K562 (cell line): Measurements from ENCODE around the gene METTL24. TPM values are rescaled to one million over a fixed set of nuclear protein-coding genes. Genes with fewer than 3 reads are reported as not detected.

Source experiments
- ATAC-seq: fragments of 200-7000 bp; cut with Tn5 transposase; 3 replicates; pipeline ENCODE4 v1.9.1; 2020; ENCODE audit warnings: moderate library complexity
- BruUV-seq: library from RNA; stranded (reverse); fragments of 400-500 nt; replicated peaks from 2 replicates; lab custom pipeline; 2021; lab: Mats Ljungman, UMichigan
- CTCF ChIA-PET: fragments of 300-600 bp; formaldehyde crosslinking; extraction: SDS; loops from one replicate; lab custom pipeline; 2021; ENCODE audit warnings: low intra/inter-chr PET ratio; lab: Yijun Ruan, JAX
- POLR2A ChIA-PET: fragments of 300-600, 350-650 bp; sonication (Branson Sonifier 250); formaldehyde crosslinking; extraction: SDS; loops from one replicate; lab custom pipeline; 2021; ENCODE audit warnings: antibody characterized with exemption, inconsistent platforms; lab: Yijun Ruan, JAX
- DNase-seq, 4 experiments: peaks; one replicate each; pipeline versions ENCODE4 v3.0.0 to v3.0.0-alpha.2; 2011 to 2018; ENCODE audit warnings: low spot score in 3 of 4, mixed read lengths in 3 of 4; ENCODE audit errors: extremely low read depth in 1 of 4
- FAIRE-seq: peaks from 2 replicates; lab custom pipeline; 2011; peaks lifted over from hg19 to GRCh38; lab: Jason Lieb, UNC
- H2AFZ ChIP-seq: 2 replicates; pipeline ENCODE4 v1.6.0; 2011; ENCODE audit warnings: low read depth, low read length, control low read depth, inconsistent platforms
- H3K27ac ChIP-seq: fragments of 200-600 bp; 3 replicates; pipeline ENCODE4 v1.8.0; 2011; ENCODE audit warnings: low read depth, mild to moderate bottlenecking, control low read depth, inconsistent platforms, low read length, moderate library complexity, mixed read lengths; ENCODE audit errors: extremely low read depth
- H3K27me3 ChIP-seq, 2 experiments: fragments of 300-600 bp in 1 of 2; 2 replicates in 1 of 2; 3 replicates in 1 of 2; pipeline versions ENCODE4 v1.6.0 to v1.8.0; 2011; ENCODE audit warnings: inconsistent platforms in 2 of 2, low read length in 2 of 2, mild to moderate bottlenecking in 1 of 2, mixed read lengths in 1 of 2, moderate library complexity in 1 of 2; ENCODE audit not compliant: control insufficient read depth in 2 of 2, insufficient read depth in 2 of 2
- H3K36me3 ChIP-seq: fragments of 300-600 bp; 3 replicates; pipeline ENCODE4 v1.8.0; 2011; ENCODE audit warnings: mild to moderate bottlenecking, low read length, inconsistent platforms; ENCODE audit not compliant: control insufficient read depth, insufficient read depth
- H3K4me1 ChIP-seq, 2 experiments: fragments of 200-600 bp in 1 of 2; replicated peaks in 1 of 2; 2 replicates in 1 of 2; 3 replicates in 1 of 2; pipeline versions ENCODE4 v1.5.1 to v1.8.0; 2011; ENCODE audit warnings: inconsistent platforms in 2 of 2, low read length in 2 of 2, mild to moderate bottlenecking in 1 of 2, mixed read lengths in 1 of 2, moderate library complexity in 1 of 2; ENCODE audit not compliant: control insufficient read depth in 2 of 2, insufficient read depth in 2 of 2
- H3K4me2 ChIP-seq: 2 replicates; pipeline ENCODE4 v1.6.1; 2011; ENCODE audit warnings: low read length, control low read depth, inconsistent platforms, mixed read lengths; ENCODE audit not compliant: insufficient read depth
- H3K4me3 ChIP-seq: fragments of 200-600 bp; sonication (generic), shearing (Covaris generic); 2 replicates; pipeline ENCODE4 v1.5.1; 2016; ENCODE audit warnings: control low read depth, inconsistent platforms
- H3K79me2 ChIP-seq: fragments of 200-600 bp; 3 replicates; pipeline ENCODE4 v1.8.0; 2011; ENCODE audit warnings: low read length, inconsistent platforms; ENCODE audit not compliant: control insufficient read depth, insufficient read depth
- H3K9ac ChIP-seq, 2 experiments: 2 replicates each; pipeline versions ENCODE4 v1.6.0 to v1.6.1; 2011; ENCODE audit warnings: low read depth in 2 of 2, low read length in 2 of 2, control low read depth in 1 of 2, inconsistent platforms in 1 of 2, mild to moderate bottlenecking in 1 of 2, mixed read lengths in 1 of 2; ENCODE audit not compliant: insufficient read depth in 1 of 2
- H3K9me1 ChIP-seq: one replicate; pipeline ENCODE4 v1.6.0; 2011; ENCODE audit warnings: inconsistent platforms, mild to moderate bottlenecking, low read length, moderate library complexity; ENCODE audit not compliant: control insufficient read depth, insufficient read depth
- H3K9me3 ChIP-seq: replicated peaks from 2 replicates; pipeline ENCODE4 v1.5.1; 2011; ENCODE audit warnings: low read depth, low read length, inconsistent platforms; ENCODE audit not compliant: control insufficient read depth, insufficient read depth
- H4K20me1 ChIP-seq: replicated peaks from 2 replicates; pipeline ENCODE4 v1.6.1; 2011; ENCODE audit warnings: low read length, inconsistent platforms, mixed read lengths; ENCODE audit not compliant: control insufficient read depth, insufficient read depth
- CBFB ChIP-seq: sonication (generic); formaldehyde crosslinking; IDR thresholded peaks from 2 replicates; pipeline ENCODE4 v1.4.0; 2020; ENCODE audit warnings: mild to moderate bottlenecking, missing genetic modification reagents
- CCNT2 ChIP-seq: IDR thresholded peaks from 2 replicates; pipeline ENCODE4 v1.6.1; 2011; ENCODE audit warnings: borderline replicate concordance, low read depth, mild to moderate bottlenecking, moderate library complexity, mixed read lengths, low read length; ENCODE audit not compliant: insufficient read length; ENCODE audit errors: extremely low read depth
- EWSR1 ChIP-seq: fragments of 450-650 bp; IDR thresholded peaks from 2 replicates; pipeline ENCODE4 v1.6.1; 2018; ENCODE audit warnings: borderline replicate concordance, mild to moderate bottlenecking, low read depth, moderate library complexity; ENCODE audit not compliant: partially characterized antibody
- FOXJ3 ChIP-seq: sonication (generic); formaldehyde crosslinking; IDR thresholded peaks from 2 replicates; pipeline ENCODE4 v1.4.0; 2020; ENCODE audit warnings: mild to moderate bottlenecking, missing genetic modification reagents
- MXI1 ChIP-seq: IDR thresholded peaks from 2 replicates; pipeline ENCODE4 v1.6.1; 2011; ENCODE audit warnings: low read depth, mild to moderate bottlenecking, improper control_type of control experiment, low read length
- PRMT5 ChIP-seq: sonication (generic); formaldehyde crosslinking; IDR thresholded peaks from 2 replicates; pipeline ENCODE4 v1.5.0; 2020; ENCODE audit warnings: missing genetic modification reagents
- PTTG1 ChIP-seq: fragments of 450-650 bp; IDR thresholded peaks from 2 replicates; pipeline ENCODE4 v1.6.1; 2016; ENCODE audit warnings: low read depth, mild to moderate bottlenecking, missing genetic modification characterization, missing compliant biosample characterization
- RBFOX2 ChIP-seq: fragments of 200-400 bp; formaldehyde crosslinking; IDR thresholded peaks from 2 replicates; pipeline ENCODE4 v1.6.1; 2017; ENCODE audit warnings: low read depth, mild to moderate bottlenecking, low read length, moderate library complexity
- RBM39 ChIP-seq: fragments of 200-400 bp; formaldehyde crosslinking; optimal IDR thresholded peaks from 2 replicates; pipeline ENCODE3; 2018; ENCODE audit warnings: low read depth, low read length
- ZBTB1 ChIP-seq: sonication (generic); formaldehyde crosslinking; IDR thresholded peaks from 2 replicates; pipeline ENCODE4 v1.8.1; 2023; ENCODE audit warnings: missing genetic modification reagents, low read depth, mild to moderate bottlenecking, borderline replicate concordance
- ZNF707 ChIP-seq: fragments of 250-450 bp; sonication (Bioruptor Pico); conservative IDR thresholded peaks from 2 replicates; pipeline ENCODE4 v1.8.0; 2022; ENCODE audit warnings: inconsistent platforms, mild to moderate bottlenecking, moderate library complexity
- ZNF766 ChIP-seq: fragments of 200-800 bp; sonication (Bioruptor generic); conservative IDR thresholded peaks from 2 replicates; pipeline ENCODE4 v1.6.1; 2016; ENCODE audit warnings: missing genetic modification characterization, missing compliant biosample characterization
- WGBS: fragments of 100-300 bp; shearing (Covaris generic); methylation state at CpG from one replicate; pipeline ENCODE4 v1.1.6; 2016; ENCODE audit warnings: low coverage, mixed read lengths; ENCODE audit not compliant: insufficient coverage; ENCODE audit errors: missing lambda C conversion rate; 5-methylcytosine and 5-hydroxymethylcytosine counted together
- in situ Hi-C: fragments of 300-500 bp; cut with MboI; formaldehyde crosslinking; loops from 4 replicates; pipeline ENCODE4 v1.15.0; 2018; ENCODE audit warnings: inconsistent platforms, mixed read lengths
- intact Hi-C: fragments of 100-400 bp; cut with micrococcal nuclease; formaldehyde crosslinking; loops from 2 replicates; pipeline ENCODE4 v1.14.2; 2022
- polyA plus RNA-seq, 8 experiments: library from polyadenylated mRNA; depleted of rRNA in 4 of 8; stranded (reverse) in 5 of 8; unstranded in 3 of 8; fragments of >200 nt; fragmentation: Nextera tagmentation in 2 of 8; fragmentation: Illumina TruSeq in 1 of 8; extraction: Ambion mirVana in 2 of 8; extraction: Trizol in 1 of 8; gene quantifications; 2 replicates each; pipeline versions ENCODE4 v1.2.1 to v1.2.3, GENCODE V29; 2011 to 2014; ENCODE audit warnings: inconsistent platforms in 1 of 8, missing spikeins in 1 of 8
- total RNA-seq, 7 experiments: library from RNA; depleted of rRNA in 6 of 7; stranded (reverse); fragments of >200 nt in 6 of 7; fragmentation: Illumina TruSeq in 2 of 7; extraction: Trizol in 2 of 7; gene quantifications; 2 replicates each; pipeline versions ENCODE4 v1.2.1 to v1.2.3, GENCODE V29; 2011 to 2021; ENCODE audit warnings: low replicate concordance in 1 of 7
- TF ChIP-seq, protein P1 (sequence below): fragments of 450-650 bp; IDR thresholded peaks from 2 replicates; pipeline ENCODE4 v1.6.1; 2017; ENCODE audit warnings: mild to moderate bottlenecking, moderate library complexity
- TF ChIP-seq, protein P2 (sequence below): fragments of 200-800 bp; sonication (Bioruptor generic); IDR thresholded peaks from 2 replicates; pipeline ENCODE4 v1.6.1; 2017; ENCODE audit warnings: missing genetic modification characterization, missing compliant biosample characterization
- TF ChIP-seq, protein P3 (sequence below): fragments of 250-450 bp; sonication (Bioruptor Pico); IDR thresholded peaks from 2 replicates; pipeline ENCODE4 v1.8.0; 2021; ENCODE audit warnings: borderline replicate concordance, mild to moderate bottlenecking, moderate library complexity; ENCODE audit not compliant: poor library complexity, severe bottlenecking

The METTL24 gene
- total and polyA plus RNA-seq, 9 of the 15 experiments (the other 6 are each of a cell fraction or from before 2014, with no cell fraction given): not detected

DNA sequence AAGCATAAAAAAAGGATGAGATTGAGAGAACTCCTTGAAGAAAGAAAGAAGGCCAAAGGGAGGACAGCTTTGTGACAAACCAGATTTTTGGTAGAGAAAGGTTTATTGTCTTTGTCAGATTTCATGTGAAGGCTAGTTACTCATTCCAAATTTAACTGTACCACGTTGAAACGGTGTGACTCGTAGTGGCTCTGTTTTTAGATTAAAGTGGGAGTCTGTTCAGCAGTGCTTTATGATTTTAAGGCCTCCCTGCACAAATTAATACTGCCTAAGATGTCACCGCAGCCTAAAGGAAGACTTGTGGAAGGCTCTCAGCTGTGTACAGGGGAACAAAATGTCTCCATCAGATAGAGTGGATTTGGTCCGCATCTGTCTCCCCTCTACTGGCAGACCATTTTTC, 142.0 kb downstream of the METTL24 start:
- in situ Hi-C loops: no loop called here
- no TSS peak for BruUV-seq

More for the DNA sequence above, 142.0 kb downstream of the METTL24 start:
- FAIRE-seq: no peak
- 95% methylated on average over 5 of the region's 5 CpGs for WGBS
- H3K9me1 ChIP-seq: no peaks in the 10 kb centered on the region
- no peaks in the 10 kb centered on the region for H3K4me1 ChIP-seq
- H3K79me2 ChIP-seq: no peaks in the 10 kb centered on the region
- no peaks in the 10 kb centered on the region for H3K9me3 ChIP-seq
- no peaks in the 10 kb centered on the region for H4K20me1 ChIP-seq
- DNase-seq: no peak
- H2AFZ ChIP-seq: no peak overlapping the region
- H3K27ac ChIP-seq: no peak overlapping the region
- TF ChIP-seq MXI1 (no peak), CBFB (CRISPR knock-in tag) (no peak), CCNT2 (no peak), PTTG1 (tag) (no peak), RBM39 (no peak), PRMT5 (CRISPR knock-in tag) (no peak), ZNF766 (CRISPR knock-in tag) (no peak), EWSR1 (no peak), RBFOX2 (no peak), ZBTB1 (CRISPR knock-in tag) (no peak), ZNF707 (CRISPR knock-in tag) (no peak), FOXJ3 (CRISPR knock-in tag) (no peak)
- TF ChIP-seq, protein P1, sequence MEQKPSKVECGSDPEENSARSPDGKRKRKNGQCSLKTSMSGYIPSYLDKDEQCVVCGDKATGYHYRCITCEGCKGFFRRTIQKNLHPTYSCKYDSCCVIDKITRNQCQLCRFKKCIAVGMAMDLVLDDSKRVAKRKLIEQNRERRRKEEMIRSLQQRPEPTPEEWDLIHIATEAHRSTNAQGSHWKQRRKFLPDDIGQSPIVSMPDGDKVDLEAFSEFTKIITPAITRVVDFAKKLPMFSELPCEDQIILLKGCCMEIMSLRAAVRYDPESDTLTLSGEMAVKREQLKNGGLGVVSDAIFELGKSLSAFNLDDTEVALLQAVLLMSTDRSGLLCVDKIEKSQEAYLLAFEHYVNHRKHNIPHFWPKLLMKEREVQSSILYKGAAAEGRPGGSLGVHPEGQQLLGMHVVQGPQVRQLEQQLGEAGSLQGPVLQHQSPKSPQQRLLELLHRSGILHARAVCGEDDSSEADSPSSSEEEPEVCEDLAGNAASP: no peak
- TF ChIP-seq, protein P2, sequence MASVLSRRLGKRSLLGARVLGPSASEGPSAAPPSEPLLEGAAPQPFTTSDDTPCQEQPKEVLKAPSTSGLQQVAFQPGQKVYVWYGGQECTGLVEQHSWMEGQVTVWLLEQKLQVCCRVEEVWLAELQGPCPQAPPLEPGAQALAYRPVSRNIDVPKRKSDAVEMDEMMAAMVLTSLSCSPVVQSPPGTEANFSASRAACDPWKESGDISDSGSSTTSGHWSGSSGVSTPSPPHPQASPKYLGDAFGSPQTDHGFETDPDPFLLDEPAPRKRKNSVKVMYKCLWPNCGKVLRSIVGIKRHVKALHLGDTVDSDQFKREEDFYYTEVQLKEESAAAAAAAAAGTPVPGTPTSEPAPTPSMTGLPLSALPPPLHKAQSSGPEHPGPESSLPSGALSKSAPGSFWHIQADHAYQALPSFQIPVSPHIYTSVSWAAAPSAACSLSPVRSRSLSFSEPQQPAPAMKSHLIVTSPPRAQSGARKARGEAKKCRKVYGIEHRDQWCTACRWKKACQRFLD (CRISPR knock-in tag): no peak
- TF ChIP-seq, protein P3, sequence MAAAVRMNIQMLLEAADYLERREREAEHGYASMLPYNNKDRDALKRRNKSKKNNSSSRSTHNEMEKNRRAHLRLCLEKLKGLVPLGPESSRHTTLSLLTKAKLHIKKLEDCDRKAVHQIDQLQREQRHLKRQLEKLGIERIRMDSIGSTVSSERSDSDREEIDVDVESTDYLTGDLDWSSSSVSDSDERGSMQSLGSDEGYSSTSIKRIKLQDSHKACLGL (CRISPR knock-in tag): no peak
- ChIA-PET POLR2A (interaction anchor here (1.0 to 1.9 kb wide), 3 partner anchors 10 to 14 kb away, joined by 3 to 6 read pairs (median 3); no protein-coding TSS in a partner anchor), CTCF (no interaction called here)
- intact Hi-C loops: no loop called here
- H3K36me3 ChIP-seq: peaks cover 62% of the 10 kb centered on the region
- no peaks in the 10 kb centered on the region for H3K27me3 ChIP-seq
- H3K4me3 ChIP-seq: no peak overlapping the region
- H3K4me2 ChIP-seq: no peak overlapping the region
- ATAC-seq: no peak
- no peak overlapping the region for H3K9ac ChIP-seq
